ENCODE data around the gene IL4. TPM values are rescaled to one million over a fixed set of nuclear protein-coding genes. Genes with fewer than 3 reads are reported as not detected.
A peak's percentile ranks its signal among the peaks of the same experiment; 100 is the strongest.

IL4 gene
- polyA plus RNA-seq, 3 donors, result not detected

DNA sequence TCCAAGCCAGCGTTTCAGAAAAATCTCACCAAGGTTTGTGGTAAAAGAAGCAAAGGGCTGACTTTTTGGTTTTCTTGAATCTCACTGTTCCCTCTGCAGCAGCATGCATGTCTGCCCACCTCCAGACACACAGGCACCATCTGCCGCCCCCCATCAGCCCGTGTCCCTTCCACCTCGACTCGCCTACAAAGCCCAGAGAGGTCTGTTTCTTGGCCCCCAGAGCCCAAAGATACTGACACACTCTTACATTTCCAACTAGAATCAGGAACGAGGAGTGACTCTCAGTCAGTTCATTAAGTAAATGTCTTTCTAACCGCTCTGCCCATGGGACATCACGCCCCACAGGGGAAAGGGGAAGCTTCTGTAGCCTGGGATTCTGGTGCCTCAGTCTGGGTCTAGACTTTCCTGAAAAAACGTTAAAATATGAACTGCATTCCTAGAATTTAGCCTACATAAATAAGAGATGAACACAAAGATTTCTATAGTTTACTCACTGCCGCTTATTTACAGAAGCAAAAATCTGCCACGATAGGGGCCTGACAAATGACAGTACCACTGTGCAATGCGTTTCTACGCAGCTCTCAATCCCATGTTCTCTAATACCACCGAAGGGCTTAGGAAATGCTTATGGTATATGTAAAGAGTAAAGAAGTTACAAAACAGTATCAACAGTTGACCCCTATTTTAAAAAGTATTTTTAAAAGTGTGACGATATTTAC lies 4.1 kb downstream of the IL4 start:
- no peaks in the 10 kb centered on the region for H3K4me1 ChIP-seq (ENCODE audit: control insufficient read depth in 1 of 2, insufficient read depth in 2 of 2, low read length in 2 of 2)
- no peak overlapping the region for H3K4me2 ChIP-seq (replicated peaks; ENCODE audit: extremely low read depth, low read length, poor library complexity, severe bottlenecking)
- intact Hi-C loops (cut with micrococcal nuclease), result no loop called here
- H3K9ac ChIP-seq (ENCODE audit: insufficient read depth, low read length, poor library complexity, severe bottlenecking), result no peak overlapping the region
- H3K4me1 Mint-ChIP-seq, result no peaks in the 10 kb centered on the region
- TF ChIP-seq, protein P1, sequence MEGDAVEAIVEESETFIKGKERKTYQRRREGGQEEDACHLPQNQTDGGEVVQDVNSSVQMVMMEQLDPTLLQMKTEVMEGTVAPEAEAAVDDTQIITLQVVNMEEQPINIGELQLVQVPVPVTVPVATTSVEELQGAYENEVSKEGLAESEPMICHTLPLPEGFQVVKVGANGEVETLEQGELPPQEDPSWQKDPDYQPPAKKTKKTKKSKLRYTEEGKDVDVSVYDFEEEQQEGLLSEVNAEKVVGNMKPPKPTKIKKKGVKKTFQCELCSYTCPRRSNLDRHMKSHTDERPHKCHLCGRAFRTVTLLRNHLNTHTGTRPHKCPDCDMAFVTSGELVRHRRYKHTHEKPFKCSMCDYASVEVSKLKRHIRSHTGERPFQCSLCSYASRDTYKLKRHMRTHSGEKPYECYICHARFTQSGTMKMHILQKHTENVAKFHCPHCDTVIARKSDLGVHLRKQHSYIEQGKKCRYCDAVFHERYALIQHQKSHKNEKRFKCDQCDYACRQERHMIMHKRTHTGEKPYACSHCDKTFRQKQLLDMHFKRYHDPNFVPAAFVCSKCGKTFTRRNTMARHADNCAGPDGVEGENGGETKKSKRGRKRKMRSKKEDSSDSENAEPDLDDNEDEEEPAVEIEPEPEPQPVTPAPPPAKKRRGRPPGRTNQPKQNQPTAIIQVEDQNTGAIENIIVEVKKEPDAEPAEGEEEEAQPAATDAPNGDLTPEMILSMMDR (IDR thresholded peaks at IDR 0.05), result no peak
- no peak overlapping the region for H2AFZ ChIP-seq (ENCODE audit: insufficient read depth, low read depth, low read length, poor library complexity, severe bottlenecking)
- H3K27ac Mint-ChIP-seq, result no peak overlapping the region
- H3K9me3 ChIP-seq (replicated peaks in 1 of 2; ENCODE audit: control insufficient read depth in 1 of 2, insufficient read depth in 1 of 2, low read length in 2 of 2), result no peaks in the 10 kb centered on the region
- H3K27ac ChIP-seq (ENCODE audit: low read depth in 1 of 2, low read length in 2 of 2), result no peak overlapping the region
- no peak overlapping the region for H3K4me3 Mint-ChIP-seq
- no peaks in the 10 kb centered on the region for H3K36me3 Mint-ChIP-seq
- no peak overlapping the region for H3K4me3 ChIP-seq (replicated peaks in 1 of 3; ENCODE audit: low read depth in 2 of 3, low read length in 3 of 3)
- DNase-seq, result no peak
- no peaks in the 10 kb centered on the region for H3K27me3 ChIP-seq (ENCODE audit: control insufficient read depth in 2 of 2, insufficient read depth in 2 of 2, low read length in 2 of 2)
- H3K36me3 ChIP-seq (replicated peaks in 1 of 2; ENCODE audit: control insufficient read depth in 1 of 2, insufficient read depth in 2 of 2, low read length in 2 of 2), result no peaks in the 10 kb centered on the region
- peaks cover 0 to 1% (median 0%) of the 10 kb centered on the region in 7 donors for H3K9me3 Mint-ChIP-seq
- no peaks in the 10 kb centered on the region for H4K20me1 ChIP-seq (ENCODE audit: insufficient read depth, low read length)
- peaks cover 0 to 4% (median 2%) of the 10 kb centered on the region in 3 donors for H3K27me3 Mint-ChIP-seq (ENCODE audit: low read depth in 3 of 3)
- 94% methylated on average over 8 of the region's 15 CpGs for WGBS (ENCODE audit: insufficient coverage)
- H3K79me2 ChIP-seq (ENCODE audit: insufficient read depth, low read length), result no peaks in the 10 kb centered on the region

DNA sequence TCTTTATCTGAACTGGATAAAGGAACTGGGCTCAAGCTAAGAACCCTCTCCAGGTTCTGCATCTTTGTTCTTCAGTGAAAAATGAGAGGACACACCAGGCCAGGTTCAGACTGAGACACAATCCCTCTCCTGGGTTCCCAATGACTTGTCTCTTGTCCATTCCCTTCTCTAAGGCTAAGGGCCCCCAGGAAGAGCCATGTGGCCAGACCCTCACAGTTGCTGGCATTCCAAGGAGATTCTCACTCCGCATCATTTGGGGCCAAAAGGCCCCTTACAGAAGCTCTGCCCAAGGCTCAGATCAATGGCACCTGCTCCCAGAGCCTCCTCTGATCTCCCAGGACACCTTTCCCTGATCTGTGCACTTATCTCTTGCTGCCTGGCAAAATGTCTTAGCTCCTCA lies 4.9 kb downstream of the IL4 start:
- H3K36me3 ChIP-seq (replicated peaks in 1 of 2; ENCODE audit: control insufficient read depth in 1 of 2, insufficient read depth in 2 of 2, low read length in 2 of 2), result no peaks in the 10 kb centered on the region
- Mint-ChIP-seq H3K27me3 (ENCODE audit: low read depth in 3 of 3) (peaks cover 0 to 4% (median 2%) of the 10 kb centered on the region in 3 donors), H3K9me3 (peaks cover 0 to 1% (median 0%) of the 10 kb centered on the region in 7 donors), H3K27ac (peak overlapping the region in 1 of 7 donors; percentile 42), H3K36me3 (no peaks in the 10 kb centered on the region), H3K4me3 (no peak overlapping the region), H3K4me1 (no peaks in the 10 kb centered on the region)
- H2AFZ ChIP-seq (ENCODE audit: insufficient read depth, low read depth, low read length, poor library complexity, severe bottlenecking), result no peak overlapping the region
- no peak overlapping the region for H3K4me3 ChIP-seq (replicated peaks in 1 of 3; ENCODE audit: low read depth in 2 of 3, low read length in 3 of 3)
- WGBS (ENCODE audit: insufficient coverage), result 92% methylated on average over 1 of the region's 1 CpG
- H3K27ac ChIP-seq (ENCODE audit: low read depth in 1 of 2, low read length in 2 of 2), result no peak overlapping the region
- intact Hi-C loops (cut with micrococcal nuclease), result no loop called here
- TF ChIP-seq, protein P1 (IDR thresholded peaks at IDR 0.05), result no peak
- H4K20me1 ChIP-seq (ENCODE audit: insufficient read depth, low read length), result no peaks in the 10 kb centered on the region
- H3K9me3 ChIP-seq (replicated peaks in 1 of 2; ENCODE audit: control insufficient read depth in 1 of 2, insufficient read depth in 1 of 2, low read length in 2 of 2), result no peaks in the 10 kb centered on the region
- no peak overlapping the region for H3K9ac ChIP-seq (ENCODE audit: insufficient read depth, low read length, poor library complexity, severe bottlenecking)
- no peaks in the 10 kb centered on the region for H3K27me3 ChIP-seq (ENCODE audit: control insufficient read depth in 2 of 2, insufficient read depth in 2 of 2, low read length in 2 of 2)
- no peaks in the 10 kb centered on the region for H3K79me2 ChIP-seq (ENCODE audit: insufficient read depth, low read length)
- DNase-seq, result no peak
- no peaks in the 10 kb centered on the region for H3K4me1 ChIP-seq (ENCODE audit: control insufficient read depth in 1 of 2, insufficient read depth in 2 of 2, low read length in 2 of 2)
- no peak overlapping the region for H3K4me2 ChIP-seq (replicated peaks; ENCODE audit: extremely low read depth, low read length, poor library complexity, severe bottlenecking)
